Uterus (tissue), 4 donors: Measurements from ENCODE around the gene ATF6. TPM values are rescaled to one million over a fixed set of nuclear protein-coding genes. Genes with fewer than 3 reads are reported as not detected.

ENCODE experiments used
- DNase-seq, 2 donors: peaks; one replicate each; pipeline ENCODE4 v3.0.0-alpha.2; 2019 to 2020
- H3K27ac ChIP-seq, 2 donors: fragments of 200-600 bp; sonication (generic); 1 replicate in 1 of 2; 2 replicates in 1 of 2; pipeline ENCODE4 v1.5.1; 2016 to 2018
- H3K27me3 ChIP-seq, 2 donors: fragments of 200-600 bp; sonication (generic); one replicate each; pipeline ENCODE4 v1.5.1; 2018 to 2019; ENCODE audit warnings: control low read depth in 1 of 2
- H3K36me3 ChIP-seq, 2 donors: fragments of 200-600 bp; sonication (generic); one replicate each; pipeline ENCODE4 v1.5.1; 2019; ENCODE audit warnings: control low read depth in 1 of 2
- H3K4me1 ChIP-seq, 2 donors: fragments of 200-600 bp; sonication (generic); one replicate each; pipeline ENCODE4 v1.5.1; 2018 to 2019; ENCODE audit warnings: control low read depth in 1 of 2
- H3K4me3 ChIP-seq, 2 donors: fragments of 200-600 bp; sonication (generic); 1 replicate in 1 of 2; 2 replicates in 1 of 2; pipeline ENCODE4 v1.5.1; 2018 to 2019; ENCODE audit warnings: mild to moderate bottlenecking in 1 of 2
- H3K9me3 ChIP-seq, 2 donors: fragments of 200-600 bp; sonication (generic); one replicate each; pipeline ENCODE4 v1.5.1; 2019; ENCODE audit warnings: control low read depth in 1 of 2
- CTCF ChIP-seq, 4 experiments: fragments of 200-600 bp in 2 of 4; fragments of 450-650 bp in 2 of 4; sonication (generic) in 2 of 4; IDR thresholded peaks; one replicate each; pipeline ENCODE4 v1.5.1; 2016 to 2019; ENCODE audit warnings: antibody characterized with exemption in 4 of 4, mild to moderate bottlenecking in 2 of 4, moderate library complexity in 1 of 4
- POLR2A ChIP-seq, 2 donors: fragments of 450-650 bp; IDR thresholded peaks; one replicate each; pipeline ENCODE4 v1.6.1; 2016; ENCODE audit warnings: antibody characterized with exemption in 2 of 2, mild to moderate bottlenecking in 1 of 2, moderate library complexity in 1 of 2
- intact Hi-C: fragments of 100-400 bp; cut with DNase I; formaldehyde crosslinking; loops from one replicate; pipeline ENCODE4 v1.15.1; 2023; ENCODE audit warnings: low total_unique reads
- total RNA-seq, 4 donors: library from RNA; depleted of rRNA in 3 of 4; stranded (reverse); fragments of >200 nt in 3 of 4; gene quantifications; one replicate each; pipeline versions ENCODE4 v1.1.0 to v1.2.4, GENCODE V29; 2014 to 2023
- donor health status: DM: yes; HTN: yes; CAD: no.

Gene ATF6
- total RNA-seq, 4 donors from 2014 or later: 16.2 to 37.7 (median 30.0) TPM

GRCh38 chr1:161930064-161930463, 163.9 kb downstream of the ATF6 start:
- intact Hi-C loops: no loop called here
- Histone ChIP-seq H3K9me3 (no peaks in the 10 kb centered on the region), H3K27me3 (no peaks in the 10 kb centered on the region), H3K27ac (peak overlapping the region in 1 of 2 donors; percentile 17), H3K4me1 (peaks cover 0 to 3% of the 10 kb centered on the region in 2 donors), H3K36me3 (no peaks in the 10 kb centered on the region), H3K4me3 (no peak overlapping the region)
- DNase-seq: no peak
- TF ChIP-seq CTCF (IDR thresholded peaks at IDR 0.05) (no peak), POLR2A (IDR thresholded peaks at IDR 0.05) (no peak)

GRCh38 chr1:161932668-161933067, 166.5 kb downstream of the ATF6 start:
- Histone ChIP-seq H3K4me1 (peaks cover 0 to 3% of the 10 kb centered on the region in 2 donors), H3K36me3 (no peaks in the 10 kb centered on the region), H3K27me3 (no peaks in the 10 kb centered on the region), H3K27ac (no peak overlapping the region), H3K4me3 (no peak overlapping the region), H3K9me3 (no peaks in the 10 kb centered on the region)
- intact Hi-C loops: no loop called here
- TF ChIP-seq POLR2A (IDR thresholded peaks at IDR 0.05) (no peak), CTCF (IDR thresholded peaks at IDR 0.05) (no peak)
- no peak for DNase-seq

- TF ChIP-seq CTCF (IDR thresholded peaks at IDR 0.05): no peak
- TF ChIP-seq POLR2A (IDR thresholded peaks at IDR 0.05): no peak
- no peak for DNase-seq
Observed at GRCh38 chr1:161933592-161934588, 167.8 kb downstream of the ATF6 start.

GRCh38 chr1:161935264-161935663, 169.1 kb downstream of the ATF6 start:
- no peak overlapping the region for H3K4me3 ChIP-seq
- intact Hi-C loops: no loop called here
- DNase-seq: no peak
- no peak overlapping the region for H3K27ac ChIP-seq
- H3K27me3 ChIP-seq: no peaks in the 10 kb centered on the region
- no peaks in the 10 kb centered on the region for H3K9me3 ChIP-seq
- TF ChIP-seq POLR2A (IDR thresholded peaks at IDR 0.05) (no peak), CTCF (IDR thresholded peaks at IDR 0.05) (no peak)
- peaks cover 0 to 3% of the 10 kb centered on the region in 2 donors for H3K4me1 ChIP-seq
- H3K36me3 ChIP-seq: no peaks in the 10 kb centered on the region

More at GRCh38 chr1:161933592-161934588, 167.8 kb downstream of the ATF6 start:
- intact Hi-C loops: no loop called here
- Histone ChIP-seq H3K27ac (no peak overlapping the region), H3K4me1 (peaks cover 0 to 3% of the 10 kb centered on the region in 2 donors), H3K27me3 (no peaks in the 10 kb centered on the region), H3K4me3 (no peak overlapping the region), H3K9me3 (no peaks in the 10 kb centered on the region), H3K36me3 (no peaks in the 10 kb centered on the region)

- no peak for DNase-seq
- no peaks in the 10 kb centered on the region for H3K36me3 ChIP-seq
- no peak overlapping the region for H3K27ac ChIP-seq
- intact Hi-C loops: no loop called here
- no peaks in the 10 kb centered on the region for H3K9me3 ChIP-seq
- TF ChIP-seq CTCF (IDR thresholded peaks at IDR 0.05) (no peak), POLR2A (IDR thresholded peaks at IDR 0.05) (no peak)
- no peaks in the 10 kb centered on the region for H3K4me1 ChIP-seq
- H3K4me3 ChIP-seq: no peak overlapping the region
- no peaks in the 10 kb centered on the region for H3K27me3 ChIP-seq
Observed at GRCh38 chr1:161936786-161937185, 170.7 kb downstream of the ATF6 start.
